Lung (tissue), 12 donors: ENCODE data around the gene ZFC3H1. TPM values are rescaled to one million over a fixed set of nuclear protein-coding genes. Genes with fewer than 3 reads are reported as not detected.
"Not testable (repeated sequence)": the region's sequence is repeated elsewhere in the genome, so short reads cannot be mapped to it uniquely, and the experiment has no call there.

ENCODE experiments used
- ATAC-seq: fragments of 200-7000 bp; cut with Tn5 transposase; one replicate; pipeline ENCODE4 v1.9.1; 2020; ENCODE audit warnings: moderate number of reproducible peaks; ENCODE audit not compliant: insufficient read depth, low FRiP score
- DNase-seq, 3 donors: peaks; one replicate each; pipeline ENCODE4 v3.0.0-alpha.2; 2013 to 2017
- H3K27ac ChIP-seq, 2 donors: one replicate each; pipeline ENCODE4 v1.5.1; 2013; ENCODE audit warnings: mild to moderate bottlenecking in 2 of 2, moderate library complexity in 2 of 2, control low read depth in 1 of 2, inconsistent platforms in 1 of 2, low read depth in 1 of 2, low read length in 1 of 2
- H3K27me3 ChIP-seq, 3 donors: one replicate each; pipeline ENCODE4 v1.5.1; 2013; ENCODE audit warnings: low read length in 2 of 3; ENCODE audit not compliant: control insufficient read depth in 3 of 3, insufficient read depth in 3 of 3
- H3K36me3 ChIP-seq, 4 donors: one replicate each; pipeline ENCODE4 v1.5.1; 2013; ENCODE audit warnings: low read length in 4 of 4, mild to moderate bottlenecking in 1 of 4, moderate library complexity in 1 of 4; ENCODE audit not compliant: control insufficient read depth in 4 of 4, insufficient read depth in 4 of 4
- H3K4me1 ChIP-seq, 5 donors: one replicate each; pipeline ENCODE4 v1.5.1; 2013; ENCODE audit warnings: low read length in 5 of 5, mild to moderate bottlenecking in 2 of 5, moderate library complexity in 1 of 5; ENCODE audit not compliant: control insufficient read depth in 5 of 5, insufficient read depth in 5 of 5
- H3K4me3 ChIP-seq: one replicate; pipeline ENCODE4 v1.5.1; 2013; ENCODE audit warnings: mild to moderate bottlenecking, control low read depth, moderate library complexity
- H3K9ac ChIP-seq, 2 donors: one replicate each; pipeline ENCODE4 v1.5.1; 2013; ENCODE audit warnings: low read length in 2 of 2, control low read depth in 1 of 2; ENCODE audit not compliant: insufficient read depth in 1 of 2
- H3K9me3 ChIP-seq, 4 donors: one replicate each; pipeline ENCODE4 v1.5.1; 2013; ENCODE audit warnings: low read length in 3 of 4, mild to moderate bottlenecking in 1 of 4, moderate library complexity in 1 of 4; ENCODE audit not compliant: control insufficient read depth in 4 of 4, insufficient read depth in 3 of 4
- CTCF ChIP-seq: IDR thresholded peaks from 2 replicates; pipeline ENCODE4 v1.5.1; 2012; ENCODE audit warnings: mild to moderate bottlenecking; ENCODE audit errors: control extremely low read depth, extremely low read depth
- WGBS, 2 donors: extraction: QIAGEN DNeasy Blood & Tissue Kit; methylation state at CpG; one replicate each; pipeline ENCODE4 v1.1.7; 2013; 5-methylcytosine and 5-hydroxymethylcytosine counted together
- polyA plus RNA-seq, 2 donors: library from polyadenylated mRNA; stranded (reverse); fragments of 200-250 nt; gene quantifications; one replicate each; pipeline ENCODE4 v1.2.1, GENCODE V29; 2013
- total RNA-seq, 2 donors: library from RNA; depleted of rRNA in 1 of 2; stranded (reverse); fragments of >200 nt in 1 of 2; gene quantifications; one replicate each; pipeline ENCODE4 v1.2.1, GENCODE V29; 2014 to 2021
- donor health status: control.
- donor health status: control.
- donor health status: Bipolar disorder and iron deficiency.
- donor health status: healthy.
- donor health status: DM: yes; HTN: yes; CAD: no.

Gene ZFC3H1
- total and polyA plus RNA-seq, 4 donors, result 15.5 to 107 (median 29.6) TPM

- ATAC-seq, result no peak
Measured at GRCh38 chr12:71691504-71692129, 28.0 kb upstream of the ZFC3H1 start.

GRCh38 chr12:71688961-71689570 lies 25.4 kb upstream of the ZFC3H1 start:
- Histone ChIP-seq H3K4me1 (peaks cover 0 to 29% (median 4%) of the 10 kb centered on the region in 5 donors), H3K27me3 (no peaks in the 10 kb centered on the region), H3K9ac (no peak overlapping the region), H3K36me3 (no peaks in the 10 kb centered on the region), H3K27ac (no peak overlapping the region), H3K4me3 (no peak overlapping the region), H3K9me3 (no peaks in the 10 kb centered on the region)
- ATAC-seq, result no peak
- DNase-seq, result peak in 2 of 3 donors; percentile 29 to 43
- TF ChIP-seq CTCF, result no peak
- 87 to 90% methylated on average over 5 of the region's 5 CpGs for WGBS, 2 donors

More at GRCh38 chr12:71691504-71692129, 28.0 kb upstream of the ZFC3H1 start:
- no peak for TF ChIP-seq CTCF
- H3K4me1 ChIP-seq, result peaks cover 0 to 28% (median 4%) of the 10 kb centered on the region in 5 donors
- WGBS, 2 donors, result 92 to 96% methylated on average over 4 of the region's 4 CpGs
- no peaks in the 10 kb centered on the region for H3K36me3 ChIP-seq
- H3K27me3 ChIP-seq, result no peaks in the 10 kb centered on the region
- DNase-seq, result no peak
- no peak overlapping the region for H3K27ac ChIP-seq
- H3K9ac ChIP-seq, result no peak overlapping the region
- no peak overlapping the region for H3K4me3 ChIP-seq
- H3K9me3 ChIP-seq, result no peaks in the 10 kb centered on the region

- not testable (repeated sequence) for H3K4me3 ChIP-seq, DNase-seq, H3K9me3 ChIP-seq, H3K27ac ChIP-seq, H3K36me3 ChIP-seq, H3K9ac ChIP-seq, ATAC-seq, H3K27me3 ChIP-seq
- H3K4me1 ChIP-seq, result peaks cover 0 to 29% (median 3%) of the 10 kb centered on the region in 5 donors
- 89 to 91% methylated on average over 11 of the region's 11 CpGs for WGBS, 2 donors
Measured at GRCh38 chr12:71687172-71687571, 23.5 kb upstream of the ZFC3H1 start.

GRCh38 chr12:71686658-71687025 lies 23.0 kb upstream of the ZFC3H1 start:
- Histone ChIP-seq H3K27me3 (no peaks in the 10 kb centered on the region), H3K9ac (peak overlapping the region; percentile 21 to 63), H3K4me1 (peaks cover 0 to 29% (median 3%) of the 10 kb centered on the region in 5 donors), H3K9me3 (no peaks in the 10 kb centered on the region), H3K27ac (peak overlapping the region in 1 of 2 donors; percentile 95), H3K4me3 (peak overlapping the region; percentile 81), H3K36me3 (no peaks in the 10 kb centered on the region)
- 6 to 17% methylated on average over 3 of the region's 3 CpGs for WGBS, 2 donors
- TF ChIP-seq CTCF, result no peak
- DNase-seq (peak in 1 of 3 donors; percentile 27), ATAC-seq (no peak)
